PC-3 (cell line): ENCODE data around the gene ACER1. TPM values are rescaled to one million over a fixed set of nuclear protein-coding genes. Genes with fewer than 3 reads are reported as not detected.

ENCODE experiments used
- ATAC-seq: fragments of 200-7000 bp; cut with Tn5 transposase; 2 replicates; pipeline ENCODE4 v1.9.1; 2020; ENCODE audit warnings: mild to moderate bottlenecking, moderate library complexity
- BruUV-seq: library from RNA; stranded (reverse); fragments of 400-500 nt; replicated peaks from 2 replicates; lab custom pipeline; 2021; lab: Mats Ljungman, UMichigan
- CTCF ChIA-PET: fragments of 300-600 bp; sonication (Branson Sonifier 250); formaldehyde crosslinking; loops from one replicate; lab custom pipeline; 2022; ENCODE audit warnings: antibody characterized with exemption; lab: Charles Lee
- POLR2A ChIA-PET: fragments of 300-600 bp; sonication (Branson Sonifier 250); formaldehyde crosslinking; loops from one replicate; lab custom pipeline; 2022; ENCODE audit warnings: antibody characterized with exemption; ENCODE audit not compliant: unreplicated experiment; lab: Charles Lee
- DNase-seq: peaks from one replicate; pipeline ENCODE4 v3.0.0-alpha.2; 2015
- H2AFZ ChIP-seq: fragments of 300-600 bp; sonication (generic); 2 replicates; pipeline ENCODE4 v1.6.0; 2016; ENCODE audit warnings: antibody characterized with exemption, low read length
- H3F3A ChIP-seq: fragments of 300-600 bp; sonication (generic); one replicate; pipeline ENCODE4 v1.6.0; 2017; ENCODE audit warnings: antibody characterized with exemption, low read length, control low read depth, mild to moderate bottlenecking; ENCODE audit not compliant: unreplicated experiment
- H3K27ac ChIP-seq: fragments of 300-600 bp; sonication (generic); 2 replicates; pipeline ENCODE4 v1.5.1; 2016; ENCODE audit warnings: mild to moderate bottlenecking, low read length
- H3K27me3 ChIP-seq: fragments of 300-600 bp; sonication (generic); 2 replicates; pipeline ENCODE4 v1.6.1; 2016; ENCODE audit warnings: low read length, mixed read lengths
- H3K36me3 ChIP-seq: fragments of 300-600 bp; sonication (generic); 2 replicates; pipeline ENCODE4 v1.6.1; 2016; ENCODE audit warnings: low read depth, mixed run types, low read length, mixed read lengths
- H3K4me1 ChIP-seq: fragments of 300-600 bp; sonication (generic); 2 replicates; pipeline ENCODE4 v1.5.1; 2016; ENCODE audit warnings: low read length; ENCODE audit not compliant: insufficient read depth
- H3K4me2 ChIP-seq: fragments of 300-600 bp; sonication (generic); 2 replicates; pipeline ENCODE4 v1.6.0; 2016; ENCODE audit warnings: low read length
- H3K4me3 ChIP-seq: fragments of 300-600 bp; sonication (generic); 2 replicates; pipeline ENCODE4 v1.5.1; 2016; ENCODE audit warnings: mild to moderate bottlenecking, low read length, mixed read lengths
- H3K79me2 ChIP-seq: fragments of 300-600 bp; sonication (generic); 2 replicates; pipeline ENCODE4 v1.6.1; 2017; ENCODE audit warnings: low read length, mixed read lengths
- H3K9ac ChIP-seq: fragments of 300-600 bp; sonication (generic); 2 replicates; pipeline ENCODE4 v1.6.0; 2016; ENCODE audit warnings: mild to moderate bottlenecking, low read length
- H3K9me2 ChIP-seq: fragments of 300-600 bp; sonication (generic); replicated peaks from 2 replicates; pipeline ENCODE4 v1.6.1; 2016; ENCODE audit warnings: mixed run types, low read length, mixed read lengths
- H3K9me3 ChIP-seq: fragments of 300-600 bp; sonication (generic); 2 replicates; pipeline ENCODE4 v1.6.1; 2016; ENCODE audit warnings: low read length, mixed read lengths
- H4K20me1 ChIP-seq: fragments of 300-600 bp; sonication (generic); 2 replicates; pipeline ENCODE4 v1.6.1; 2016; ENCODE audit warnings: low read length, mixed read lengths
- CTCF ChIP-seq: fragments of 300-600 bp; sonication (generic); conservative IDR thresholded peaks from 2 replicates; pipeline ENCODE4 v1.5.1; 2017; ENCODE audit warnings: antibody characterized with exemption, low read depth, mild to moderate bottlenecking, low read length
- EZH2 ChIP-seq: fragments of 300-600 bp; sonication (generic); IDR thresholded peaks from one replicate; pipeline ENCODE4 v1.6.1; 2017; ENCODE audit warnings: antibody characterized with exemption, mild to moderate bottlenecking, low read length; ENCODE audit not compliant: unreplicated experiment
- EZH2phosphoT487 ChIP-seq: fragments of 300-600 bp; sonication (generic); IDR thresholded peaks from 2 replicates; pipeline ENCODE4 v1.6.1; 2018; ENCODE audit warnings: mild to moderate bottlenecking, antibody characterized with exemption, low read length, borderline replicate concordance
- intact Hi-C: fragments of 100-400 bp; cut with micrococcal nuclease; formaldehyde crosslinking; loops from 2 replicates; pipeline ENCODE4 v1.9.0; 2023
- total RNA-seq: library from RNA; depleted of rRNA; stranded (reverse); fragments of >200 nt; gene quantifications from 2 replicates; pipeline ENCODE4 v1.2.3, GENCODE V29; 2014

Gene ACER1
- total RNA-seq, 1 experiment from 2014 or later, result not detected

GRCh38 chr19:6325614-6326013, 7.8 kb downstream of the ACER1 start:
- Histone ChIP-seq H3K79me2 (no peaks in the 10 kb centered on the region), H3K9ac (no peak overlapping the region), H3K4me2 (no peak overlapping the region), H3K27ac (no peak overlapping the region), H3K27me3 (peaks cover 10% of the 10 kb centered on the region; the same call in 1 of the 2 replicates), H3K9me3 (no peaks in the 10 kb centered on the region), H3K4me1 (no peaks in the 10 kb centered on the region), H4K20me1 (no peaks in the 10 kb centered on the region), H3K4me3 (no peak overlapping the region), H3K36me3 (no peaks in the 10 kb centered on the region), H3K9me2 (no peaks in the 10 kb centered on the region), H2AFZ (no peak overlapping the region), H3F3A (no peaks in the 10 kb centered on the region)
- intact Hi-C loops, result no loop called here
- ChIA-PET CTCF (no interaction called here), POLR2A (no interaction called here)
- ATAC-seq, result no peak
- no peak for DNase-seq
- no TSS peak for BruUV-seq
- TF ChIP-seq CTCF (no peak), EZH2phosphoT487 (no peak), EZH2 (no peak)

- no peak for ATAC-seq
- DNase-seq, result no peak
- TF ChIP-seq EZH2phosphoT487, result no peak
- Histone ChIP-seq H2AFZ (no peak overlapping the region), H3K36me3 (no peaks in the 10 kb centered on the region), H4K20me1 (no peaks in the 10 kb centered on the region), H3F3A (no peaks in the 10 kb centered on the region), H3K4me3 (no peak overlapping the region), H3K79me2 (no peaks in the 10 kb centered on the region), H3K9ac (no peak overlapping the region), H3K9me3 (no peaks in the 10 kb centered on the region), H3K27ac (no peak overlapping the region), H3K4me1 (no peaks in the 10 kb centered on the region), H3K4me2 (no peak overlapping the region), H3K27me3 (peaks cover 10% of the 10 kb centered on the region; the same call in 1 of the 2 replicates), H3K9me2 (no peaks in the 10 kb centered on the region)
- ChIA-PET POLR2A (no interaction called here), CTCF (interaction anchor here (0.6 kb wide), 1 partner anchor 29 kb away, joined by 5 read pairs; no protein-coding TSS in a partner anchor)
- intact Hi-C loops, result no loop called here
- no TSS peak for BruUV-seq
Measured at GRCh38 chr19:6324757-6325156, 8.7 kb downstream of the ACER1 start.

- Histone ChIP-seq H3K36me3 (no peaks in the 10 kb centered on the region), H3K4me3 (no peak overlapping the region), H3K27me3 (peaks cover 10% of the 10 kb centered on the region; the same call in 1 of the 2 replicates), H3K9me3 (no peaks in the 10 kb centered on the region), H3K9ac (no peak overlapping the region), H3K9me2 (no peaks in the 10 kb centered on the region), H3K4me2 (no peak overlapping the region), H3F3A (no peaks in the 10 kb centered on the region), H4K20me1 (no peaks in the 10 kb centered on the region), H3K79me2 (no peaks in the 10 kb centered on the region), H3K4me1 (no peaks in the 10 kb centered on the region), H3K27ac (no peak overlapping the region), H2AFZ (no peak overlapping the region)
- no peak for TF ChIP-seq CTCF
- TF ChIP-seq EZH2phosphoT487, result no peak
- TF ChIP-seq EZH2, result no peak
- CTCF ChIA-PET, result no interaction called here
- POLR2A ChIA-PET, result no interaction called here
- DNase-seq (no peak), ATAC-seq (no peak)
- intact Hi-C loops, result no loop called here
- no TSS peak for BruUV-seq
Measured at GRCh38 chr19:6322284-6322683, 11.1 kb downstream of the ACER1 start.
